ENCODE results near the gene CDK5RAP3. TPM values are rescaled to one million over a fixed set of nuclear protein-coding genes. Genes with fewer than 3 reads are reported as not detected.

The CDK5RAP3 gene
- total and polyA plus RNA-seq, 2 donors (not counting 3 experiments of a cell fraction or from before 2014, with no cell fraction given) = 109 to 139 TPM

DNA sequence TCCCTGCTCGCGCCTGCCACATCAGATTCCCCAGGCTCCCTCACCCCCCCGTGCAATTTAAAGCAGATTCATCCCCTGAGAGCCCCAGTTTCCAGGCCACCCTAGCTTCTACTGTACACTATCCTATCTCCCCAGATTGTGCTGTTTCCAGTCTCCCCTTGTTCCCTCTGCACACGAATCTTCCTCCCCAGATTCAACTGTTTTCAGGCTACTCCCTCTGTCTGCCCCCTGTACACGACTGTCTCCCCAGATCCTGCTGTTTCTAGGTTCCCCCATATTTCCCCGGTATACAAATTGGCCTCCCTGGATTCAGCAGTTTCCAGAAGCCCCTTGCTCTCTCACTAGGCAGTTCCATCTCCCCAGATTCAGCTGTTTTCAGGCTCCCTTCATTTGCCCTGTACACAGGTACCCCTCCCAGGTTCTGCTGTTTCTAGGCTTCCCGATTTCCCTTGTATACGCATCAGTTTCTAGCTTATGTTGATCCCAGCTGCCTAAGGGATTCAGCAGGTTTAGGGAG lies 43.7 kb downstream of the CDK5RAP3 start:
- CTCF ChIA-PET = interaction anchor here (1.1 to 9.6 kb wide), 3 partner anchors 9 to 65 kb away, joined by 4 to 469 read pairs (median 134); partner anchors contain the start of gene CDK5RAP3
- no peak overlapping the region for H2AFZ ChIP-seq (ENCODE audit: low read depth, low read length)
- POLR2A ChIA-PET = no interaction called here

More for the DNA sequence above, 43.7 kb downstream of the CDK5RAP3 start:
- H3K27ac ChIP-seq (ENCODE audit: insufficient read depth, low read depth, low read length) = no peak overlapping the region
- FAIRE-seq = no peak
- intact Hi-C loops (cut with micrococcal nuclease) (loop anchor here (5.0 kb wide), 1 partner anchor 172 kb away; the partner anchor contains the start of gene SCRN2), dilution Hi-C loops (cut with MboI; ENCODE audit: extremely low pct_ligation_motif_present, low sequenced_read_pairs) (no loop called here)
- no peak for DNase-seq (ENCODE audit: low read depth, low spot score)
- BruUV-seq (replicated peaks) = no TSS peak
- no peaks in the 10 kb centered on the region for H3K79me2 ChIP-seq (ENCODE audit: control insufficient read depth, insufficient read depth, low read length)
- peaks cover 9% of the 10 kb centered on the region for H3K4me1 ChIP-seq (ENCODE audit: control insufficient read depth, extremely low read depth, insufficient read depth, low read length)
- H3K27me3 ChIP-seq (ENCODE audit: control insufficient read depth in 2 of 2, insufficient read depth in 2 of 2, low read length in 2 of 2) = peaks cover 0 to under 1% of the 10 kb centered on the region in 2 experiments
- no peaks in the 10 kb centered on the region for H3K36me3 ChIP-seq (ENCODE audit: control insufficient read depth in 2 of 2, extremely low read depth in 1 of 2, insufficient read depth in 2 of 2, low read length in 2 of 2)
- no peak overlapping the region for H3K4me2 ChIP-seq (ENCODE audit: insufficient read depth, low read length)
- H3K9ac ChIP-seq (replicated peaks; ENCODE audit: extremely low read depth, insufficient read depth, low read length) = no peak overlapping the region
- no peak overlapping the region for H3K4me3 ChIP-seq (replicated peaks in 1 of 3; ENCODE audit: insufficient read depth in 1 of 3, low read depth in 1 of 3, low read length in 3 of 3)
- TF ChIP-seq POLR2AphosphoS5 (IDR thresholded peaks at IDR 0.05; ENCODE audit: insufficient read depth, low read depth, low read length) (no peak), FOS (IDR thresholded peaks at IDR 0.05; ENCODE audit: borderline replicate concordance, insufficient read depth, low read length) (no peak), MAX (IDR thresholded peaks at IDR 0.05; ENCODE audit: insufficient read depth, insufficient read length) (no peak), POLR2A (IDR thresholded peaks at IDR 0.05; ENCODE audit: low read depth, low read length) (no peak), GATA2 (IDR thresholded peaks at IDR 0.05; ENCODE audit: insufficient read depth, insufficient read length, low read depth, low read length) (no peak), MYC (IDR thresholded peaks at IDR 0.05; ENCODE audit: low read depth, low read length) (no peak), EZH2 (IDR thresholded peaks at IDR 0.05; ENCODE audit: borderline replicate concordance, low read depth, low read length, severe bottlenecking) (no peak), JUN (IDR thresholded peaks at IDR 0.05; ENCODE audit: borderline replicate concordance, insufficient read depth, insufficient read length, low read depth) (no peak)
- TF ChIP-seq, protein P1, sequence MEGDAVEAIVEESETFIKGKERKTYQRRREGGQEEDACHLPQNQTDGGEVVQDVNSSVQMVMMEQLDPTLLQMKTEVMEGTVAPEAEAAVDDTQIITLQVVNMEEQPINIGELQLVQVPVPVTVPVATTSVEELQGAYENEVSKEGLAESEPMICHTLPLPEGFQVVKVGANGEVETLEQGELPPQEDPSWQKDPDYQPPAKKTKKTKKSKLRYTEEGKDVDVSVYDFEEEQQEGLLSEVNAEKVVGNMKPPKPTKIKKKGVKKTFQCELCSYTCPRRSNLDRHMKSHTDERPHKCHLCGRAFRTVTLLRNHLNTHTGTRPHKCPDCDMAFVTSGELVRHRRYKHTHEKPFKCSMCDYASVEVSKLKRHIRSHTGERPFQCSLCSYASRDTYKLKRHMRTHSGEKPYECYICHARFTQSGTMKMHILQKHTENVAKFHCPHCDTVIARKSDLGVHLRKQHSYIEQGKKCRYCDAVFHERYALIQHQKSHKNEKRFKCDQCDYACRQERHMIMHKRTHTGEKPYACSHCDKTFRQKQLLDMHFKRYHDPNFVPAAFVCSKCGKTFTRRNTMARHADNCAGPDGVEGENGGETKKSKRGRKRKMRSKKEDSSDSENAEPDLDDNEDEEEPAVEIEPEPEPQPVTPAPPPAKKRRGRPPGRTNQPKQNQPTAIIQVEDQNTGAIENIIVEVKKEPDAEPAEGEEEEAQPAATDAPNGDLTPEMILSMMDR (IDR thresholded peaks at IDR 0.05; ENCODE audit: extremely low read depth in 1 of 2, insufficient read depth in 1 of 2, low read depth in 1 of 2, low read length in 2 of 2) = no peak
- H3K9me3 ChIP-seq (replicated peaks; ENCODE audit: control insufficient read depth, insufficient read depth, low read length) = no peaks in the 10 kb centered on the region
- no peaks in the 10 kb centered on the region for H4K20me1 ChIP-seq (replicated peaks; ENCODE audit: control insufficient read depth, extremely low read depth, insufficient read depth, low read length)
- no peaks in the 10 kb centered on the region for H3K9me1 ChIP-seq (replicated peaks; ENCODE audit: control insufficient read depth, extremely low read depth, insufficient read depth, low read length)
